ENCODE data around the gene RAB31.

- TF ChIP-seq CTCF (IDR thresholded peaks at IDR 0.05) (no peak), POLR2A (IDR thresholded peaks at IDR 0.05) (no peak)
Measured at GRCh38 chr18:9739516-9739915, 31.4 kb downstream of the RAB31 start.
